ENCODE measurements around the gene TMEM121. TPM values are rescaled to one million over a fixed set of nuclear protein-coding genes. Genes with fewer than 3 reads are reported as not detected.

The TMEM121 gene
- total and polyA plus RNA-seq, 4 donors: 0.33 to 1.5 (median 0.37) TPM; not detected in 1

DNA sequence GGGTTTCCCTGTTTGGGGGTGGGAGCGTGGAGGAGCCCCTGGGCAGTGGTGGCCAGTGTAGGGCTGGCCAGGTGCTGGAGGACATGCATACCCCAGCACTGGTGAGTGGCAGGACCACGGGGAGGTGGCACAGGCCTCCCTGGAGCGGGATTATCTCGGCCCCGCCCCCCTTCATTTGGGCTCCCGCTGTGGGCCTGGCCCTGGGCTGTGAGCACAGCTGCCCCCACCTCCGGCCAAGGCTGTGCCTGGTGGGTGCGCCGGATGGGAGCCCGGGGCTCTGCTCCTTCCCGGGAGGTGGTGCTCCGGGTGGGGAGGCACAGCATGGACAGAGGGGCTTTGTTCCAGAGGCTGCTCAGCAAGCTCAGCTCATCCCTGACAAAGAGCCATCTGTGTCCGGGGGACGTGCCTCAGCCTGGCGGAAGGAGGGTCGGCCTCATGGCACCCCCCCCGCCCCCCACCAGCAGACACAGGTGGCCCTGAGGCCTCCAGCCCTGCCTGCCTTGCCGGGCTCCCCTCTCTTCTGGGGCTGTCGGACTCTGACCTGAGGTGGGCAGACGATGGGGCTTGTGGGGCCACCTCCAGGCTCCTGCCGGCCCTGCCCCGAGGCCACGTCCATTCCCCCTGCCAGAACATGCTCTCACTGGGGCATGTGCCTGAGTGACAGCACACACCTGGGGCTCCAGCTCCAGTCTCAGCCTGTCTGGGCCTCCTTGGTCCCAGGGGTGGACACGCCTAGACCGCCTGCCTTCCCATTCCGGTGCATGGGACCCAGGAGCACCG lies 26.9 kb upstream of the TMEM121 start:
- Histone ChIP-seq H3K36me3 (ENCODE audit: control insufficient read depth in 4 of 4, insufficient read depth in 3 of 4, low read depth in 1 of 4, low read length in 3 of 4) (no peaks in the 10 kb centered on the region), H3K9ac (ENCODE audit: low read depth in 1 of 2, low read length in 2 of 2) (no peak overlapping the region), H3K27me3 (ENCODE audit: control insufficient read depth in 4 of 4, insufficient read depth in 4 of 4, low read length in 3 of 4) (no peaks in the 10 kb centered on the region), H3K27ac (ENCODE audit: low read depth in 1 of 2, low read length in 2 of 2) (no peak overlapping the region), H3K9me3 (ENCODE audit: control insufficient read depth in 4 of 4, low read length in 3 of 4) (no peaks in the 10 kb centered on the region), H3K4me1 (ENCODE audit: control insufficient read depth in 4 of 4, insufficient read depth in 4 of 4, low read length in 3 of 4) (peaks cover 10 to 46% (median 31%) of the 10 kb centered on the region in 4 donors), H3K4me3 (ENCODE audit: low read depth in 1 of 3, low read length in 3 of 3) (no peak overlapping the region)
- no peak for DNase-seq (ENCODE audit: low spot score)
- no peak for TF ChIP-seq JUND (IDR thresholded peaks at IDR 0.05)
- TF ChIP-seq FOXA2 (IDR thresholded peaks at IDR 0.05): no peak
- TF ChIP-seq, protein P1, sequence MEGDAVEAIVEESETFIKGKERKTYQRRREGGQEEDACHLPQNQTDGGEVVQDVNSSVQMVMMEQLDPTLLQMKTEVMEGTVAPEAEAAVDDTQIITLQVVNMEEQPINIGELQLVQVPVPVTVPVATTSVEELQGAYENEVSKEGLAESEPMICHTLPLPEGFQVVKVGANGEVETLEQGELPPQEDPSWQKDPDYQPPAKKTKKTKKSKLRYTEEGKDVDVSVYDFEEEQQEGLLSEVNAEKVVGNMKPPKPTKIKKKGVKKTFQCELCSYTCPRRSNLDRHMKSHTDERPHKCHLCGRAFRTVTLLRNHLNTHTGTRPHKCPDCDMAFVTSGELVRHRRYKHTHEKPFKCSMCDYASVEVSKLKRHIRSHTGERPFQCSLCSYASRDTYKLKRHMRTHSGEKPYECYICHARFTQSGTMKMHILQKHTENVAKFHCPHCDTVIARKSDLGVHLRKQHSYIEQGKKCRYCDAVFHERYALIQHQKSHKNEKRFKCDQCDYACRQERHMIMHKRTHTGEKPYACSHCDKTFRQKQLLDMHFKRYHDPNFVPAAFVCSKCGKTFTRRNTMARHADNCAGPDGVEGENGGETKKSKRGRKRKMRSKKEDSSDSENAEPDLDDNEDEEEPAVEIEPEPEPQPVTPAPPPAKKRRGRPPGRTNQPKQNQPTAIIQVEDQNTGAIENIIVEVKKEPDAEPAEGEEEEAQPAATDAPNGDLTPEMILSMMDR (IDR thresholded peaks at IDR 0.05; ENCODE audit: low read depth, low read length, missing input control): no peak
- no peak for TF ChIP-seq GABPA (IDR thresholded peaks at IDR 0.05 in 1 of 2, conservative IDR thresholded peaks at IDR 0.05 in 1 of 2)
- TF ChIP-seq YY1 (IDR thresholded peaks at IDR 0.05): no peak
- TF ChIP-seq HNF4A (conservative IDR thresholded peaks at IDR 0.05): no peak
- no peak for TF ChIP-seq RXRA (IDR thresholded peaks at IDR 0.05)
- no peak for TF ChIP-seq NR2F2 (IDR thresholded peaks at IDR 0.05)
- TF ChIP-seq, protein P2, sequence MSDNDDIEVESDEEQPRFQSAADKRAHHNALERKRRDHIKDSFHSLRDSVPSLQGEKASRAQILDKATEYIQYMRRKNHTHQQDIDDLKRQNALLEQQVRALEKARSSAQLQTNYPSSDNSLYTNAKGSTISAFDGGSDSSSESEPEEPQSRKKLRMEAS (IDR thresholded peaks at IDR 0.05): no peak
- TF ChIP-seq, protein P3, sequence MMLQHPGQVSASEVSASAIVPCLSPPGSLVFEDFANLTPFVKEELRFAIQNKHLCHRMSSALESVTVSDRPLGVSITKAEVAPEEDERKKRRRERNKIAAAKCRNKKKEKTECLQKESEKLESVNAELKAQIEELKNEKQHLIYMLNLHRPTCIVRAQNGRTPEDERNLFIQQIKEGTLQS (IDR thresholded peaks at IDR 0.05): no peak
- 87% methylated on average over 27 of the region's 27 CpGs for WGBS

DNA sequence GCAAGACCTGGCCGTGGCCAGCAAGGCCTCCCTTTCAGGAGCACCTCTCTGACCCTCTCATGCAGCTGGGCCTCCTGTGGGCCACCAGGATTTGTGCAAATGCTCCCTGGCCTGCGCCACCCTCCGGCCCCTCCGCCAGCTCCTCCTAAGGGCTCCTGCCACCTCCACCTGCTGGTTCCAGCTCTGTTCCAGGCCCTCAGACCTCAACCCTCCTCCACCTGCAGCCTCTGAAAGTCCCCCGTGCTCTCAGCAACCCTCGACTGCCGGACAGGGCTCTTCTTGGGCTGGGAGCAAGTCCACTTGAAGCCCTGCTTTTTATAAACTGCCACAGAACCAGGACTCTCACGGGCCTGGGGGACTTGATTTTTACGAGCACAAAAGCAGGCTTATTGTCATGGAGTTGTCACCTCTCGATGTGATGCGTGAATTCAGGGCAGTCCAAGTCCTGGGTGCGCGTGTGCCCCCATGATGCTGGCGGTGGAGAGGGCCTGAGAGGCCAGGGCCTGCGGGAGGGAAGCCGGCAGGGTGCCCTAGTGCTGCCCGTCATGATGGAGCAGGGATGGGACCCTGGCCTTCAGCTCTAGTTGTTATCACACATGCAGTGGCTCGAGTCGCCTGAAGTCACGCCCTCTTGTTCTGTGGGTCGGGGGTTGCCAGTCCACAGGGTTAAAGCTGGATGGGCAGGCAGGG lies 26.2 kb upstream of the TMEM121 start:
- WGBS: 91% methylated on average over 21 of the region's 21 CpGs
- no peak for DNase-seq (ENCODE audit: low spot score)
- peaks cover 10 to 39% (median 25%) of the 10 kb centered on the region in 4 donors for H3K4me1 ChIP-seq (ENCODE audit: control insufficient read depth in 4 of 4, insufficient read depth in 4 of 4, low read length in 3 of 4)

More for the DNA sequence above, 26.2 kb upstream of the TMEM121 start:
- Histone ChIP-seq H3K27ac (ENCODE audit: low read depth in 1 of 2, low read length in 2 of 2) (no peak overlapping the region), H3K36me3 (ENCODE audit: control insufficient read depth in 4 of 4, insufficient read depth in 3 of 4, low read depth in 1 of 4, low read length in 3 of 4) (no peaks in the 10 kb centered on the region), H3K27me3 (ENCODE audit: control insufficient read depth in 4 of 4, insufficient read depth in 4 of 4, low read length in 3 of 4) (no peaks in the 10 kb centered on the region), H3K9me3 (ENCODE audit: control insufficient read depth in 4 of 4, low read length in 3 of 4) (no peaks in the 10 kb centered on the region), H3K9ac (ENCODE audit: low read depth in 1 of 2, low read length in 2 of 2) (no peak overlapping the region), H3K4me3 (ENCODE audit: low read depth in 1 of 3, low read length in 3 of 3) (no peak overlapping the region)
- TF ChIP-seq HNF4A (conservative IDR thresholded peaks at IDR 0.05): no peak
- TF ChIP-seq, protein P4, sequence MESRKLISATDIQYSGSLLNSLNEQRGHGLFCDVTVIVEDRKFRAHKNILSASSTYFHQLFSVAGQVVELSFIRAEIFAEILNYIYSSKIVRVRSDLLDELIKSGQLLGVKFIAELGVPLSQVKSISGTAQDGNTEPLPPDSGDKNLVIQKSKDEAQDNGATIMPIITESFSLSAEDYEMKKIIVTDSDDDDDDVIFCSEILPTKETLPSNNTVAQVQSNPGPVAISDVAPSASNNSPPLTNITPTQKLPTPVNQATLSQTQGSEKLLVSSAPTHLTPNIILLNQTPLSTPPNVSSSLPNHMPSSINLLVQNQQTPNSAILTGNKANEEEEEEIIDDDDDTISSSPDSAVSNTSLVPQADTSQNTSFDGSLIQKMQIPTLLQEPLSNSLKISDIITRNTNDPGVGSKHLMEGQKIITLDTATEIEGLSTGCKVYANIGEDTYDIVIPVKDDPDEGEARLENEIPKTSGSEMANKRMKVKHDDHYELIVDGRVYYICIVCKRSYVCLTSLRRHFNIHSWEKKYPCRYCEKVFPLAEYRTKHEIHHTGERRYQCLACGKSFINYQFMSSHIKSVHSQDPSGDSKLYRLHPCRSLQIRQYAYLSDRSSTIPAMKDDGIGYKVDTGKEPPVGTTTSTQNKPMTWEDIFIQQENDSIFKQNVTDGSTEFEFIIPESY (IDR thresholded peaks at IDR 0.05): no peak
- TF ChIP-seq SP1 (IDR thresholded peaks at IDR 0.05): no peak
- no peak for TF ChIP-seq RAD21 (IDR thresholded peaks at IDR 0.05)
- TF ChIP-seq, protein P5, sequence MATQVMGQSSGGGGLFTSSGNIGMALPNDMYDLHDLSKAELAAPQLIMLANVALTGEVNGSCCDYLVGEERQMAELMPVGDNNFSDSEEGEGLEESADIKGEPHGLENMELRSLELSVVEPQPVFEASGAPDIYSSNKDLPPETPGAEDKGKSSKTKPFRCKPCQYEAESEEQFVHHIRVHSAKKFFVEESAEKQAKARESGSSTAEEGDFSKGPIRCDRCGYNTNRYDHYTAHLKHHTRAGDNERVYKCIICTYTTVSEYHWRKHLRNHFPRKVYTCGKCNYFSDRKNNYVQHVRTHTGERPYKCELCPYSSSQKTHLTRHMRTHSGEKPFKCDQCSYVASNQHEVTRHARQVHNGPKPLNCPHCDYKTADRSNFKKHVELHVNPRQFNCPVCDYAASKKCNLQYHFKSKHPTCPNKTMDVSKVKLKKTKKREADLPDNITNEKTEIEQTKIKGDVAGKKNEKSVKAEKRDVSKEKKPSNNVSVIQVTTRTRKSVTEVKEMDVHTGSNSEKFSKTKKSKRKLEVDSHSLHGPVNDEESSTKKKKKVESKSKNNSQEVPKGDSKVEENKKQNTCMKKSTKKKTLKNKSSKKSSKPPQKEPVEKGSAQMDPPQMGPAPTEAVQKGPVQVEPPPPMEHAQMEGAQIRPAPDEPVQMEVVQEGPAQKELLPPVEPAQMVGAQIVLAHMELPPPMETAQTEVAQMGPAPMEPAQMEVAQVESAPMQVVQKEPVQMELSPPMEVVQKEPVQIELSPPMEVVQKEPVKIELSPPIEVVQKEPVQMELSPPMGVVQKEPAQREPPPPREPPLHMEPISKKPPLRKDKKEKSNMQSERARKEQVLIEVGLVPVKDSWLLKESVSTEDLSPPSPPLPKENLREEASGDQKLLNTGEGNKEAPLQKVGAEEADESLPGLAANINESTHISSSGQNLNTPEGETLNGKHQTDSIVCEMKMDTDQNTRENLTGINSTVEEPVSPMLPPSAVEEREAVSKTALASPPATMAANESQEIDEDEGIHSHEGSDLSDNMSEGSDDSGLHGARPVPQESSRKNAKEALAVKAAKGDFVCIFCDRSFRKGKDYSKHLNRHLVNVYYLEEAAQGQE (IDR thresholded peaks at IDR 0.05): no peak
- TF ChIP-seq EGR1 (IDR thresholded peaks at IDR 0.05; ENCODE audit: low read depth in 2 of 2): no peak
- no peak for TF ChIP-seq FOXA2 (IDR thresholded peaks at IDR 0.05)
